ENCODE results near the gene WDR77. TPM values are rescaled to one million over a fixed set of nuclear protein-coding genes. Genes with fewer than 3 reads are reported as not detected.

Gene WDR77
- total and polyA plus RNA-seq, 2 of the 13 experiments (the other 11 are each of a cell fraction or from before 2014, with no cell fraction given) = 90.6 to 108 TPM

- Histone ChIP-seq H3K27me3 (ENCODE audit: control insufficient read depth in 1 of 2, insufficient read depth in 2 of 2, low read length in 2 of 2) (no peaks in the 10 kb centered on the region), H3K9ac (ENCODE audit: insufficient read depth, low read depth, low read length) (no peak overlapping the region), H3K4me2 (ENCODE audit: low read depth, low read length) (no peak overlapping the region), H3K36me3 (replicated peaks in 1 of 2; ENCODE audit: control insufficient read depth in 1 of 2, insufficient read depth in 2 of 2, low read length in 2 of 2) (no peaks in the 10 kb centered on the region), H4K20me1 (ENCODE audit: insufficient read depth, low read length) (no peaks in the 10 kb centered on the region), H3K4me1 (ENCODE audit: insufficient read depth, low read length) (peaks cover 13% of the 10 kb centered on the region), H3K4me3 (replicated peaks in 1 of 3; ENCODE audit: insufficient read depth in 1 of 3, low read depth in 2 of 3, low read length in 3 of 3) (no peak overlapping the region), H3K79me2 (ENCODE audit: insufficient read depth, low read length) (no peaks in the 10 kb centered on the region), H3K9me3 (ENCODE audit: low read length) (no peaks in the 10 kb centered on the region), H3K27ac (ENCODE audit: extremely low read length, insufficient read depth, low read length) (no peak overlapping the region), H2AFZ (ENCODE audit: low read length) (no peak overlapping the region)
- no peak for ATAC-seq
- no peak for TF ChIP-seq ZNF598 (CRISPR knock-in tag; IDR thresholded peaks at IDR 0.05; ENCODE audit: borderline replicate concordance)
- TF ChIP-seq ESRRA (CRISPR knock-in tag; IDR thresholded peaks at IDR 0.05; ENCODE audit: low read depth) = peak; percentile 62; the same call in 1 of the 2 replicates
- TF ChIP-seq TCF12 (IDR thresholded peaks at IDR 0.05) = no peak
- TF ChIP-seq TCF12 (CRISPR knock-in tag; IDR thresholded peaks at IDR 0.05) = no peak
- TF ChIP-seq ZNF879 (CRISPR knock-in tag; IDR thresholded peaks at IDR 0.05) = no peak
- no peak for TF ChIP-seq ZNF576 (CRISPR knock-in tag; IDR thresholded peaks at IDR 0.05)
- intact Hi-C loops (cut with micrococcal nuclease; ENCODE audit: unreplicated experiment) (no loop called here), in situ Hi-C loops (cut with HindIII; ENCODE audit: extremely low pct_ligation_motif_present, low pct_unique_long_range_greater_than_20kb) (no loop called here)
- FAIRE-seq = no peak
- no peak for DNase-seq (ENCODE audit: low spot score)
- POLR2A ChIA-PET = no interaction called here
- CTCF ChIA-PET (ENCODE audit: low intra/inter-chr PET ratio, low total read pairs) = no interaction called here
- no TSS peak for BruUV-seq (replicated peaks)
These were observed 27.2 kb upstream of the WDR77 start for GRCh38 chr1:111476214-111476613.

GRCh38 chr1:111475701-111476100 is 26.6 kb upstream of the WDR77 start:
- WGBS (ENCODE audit: low lambda C conversion rate) = 75% methylated on average over 5 of the region's 5 CpGs

More at GRCh38 chr1:111475701-111476100, 26.6 kb upstream of the WDR77 start:
- TF ChIP-seq RAD21 (CRISPR knock-in tag; IDR thresholded peaks at IDR 0.05) (no peak), GTF3A (CRISPR knock-in tag; conservative IDR thresholded peaks at IDR 0.05) (no peak), MATR3 (CRISPR knock-in tag; IDR thresholded peaks at IDR 0.05) (no peak), SMARCC2 (IDR thresholded peaks at IDR 0.05) (no peak), GLI4 (CRISPR knock-in tag; IDR thresholded peaks at IDR 0.05; ENCODE audit: borderline replicate concordance) (no peak), ZNF530 (CRISPR knock-in tag; IDR thresholded peaks at IDR 0.05; ENCODE audit: low read depth) (no peak), ZFP36 (IDR thresholded peaks at IDR 0.05; ENCODE audit: borderline replicate concordance, low read depth, low read length, partially characterized antibody) (no peak)
- Histone ChIP-seq H3K27ac (ENCODE audit: extremely low read length, insufficient read depth, low read length) (no peak overlapping the region), H3K9me3 (ENCODE audit: low read length) (no peaks in the 10 kb centered on the region), H3K27me3 (ENCODE audit: control insufficient read depth in 1 of 2, insufficient read depth in 2 of 2, low read length in 2 of 2) (no peaks in the 10 kb centered on the region), H3K4me3 (replicated peaks in 1 of 3; ENCODE audit: insufficient read depth in 1 of 3, low read depth in 2 of 3, low read length in 3 of 3) (no peak overlapping the region), H3K9ac (ENCODE audit: insufficient read depth, low read depth, low read length) (no peak overlapping the region), H3K36me3 (replicated peaks in 1 of 2; ENCODE audit: control insufficient read depth in 1 of 2, insufficient read depth in 2 of 2, low read length in 2 of 2) (no peaks in the 10 kb centered on the region), H3K4me1 (ENCODE audit: insufficient read depth, low read length) (peaks cover 13% of the 10 kb centered on the region), H2AFZ (ENCODE audit: low read length) (no peak overlapping the region), H3K79me2 (ENCODE audit: insufficient read depth, low read length) (no peaks in the 10 kb centered on the region), H4K20me1 (ENCODE audit: insufficient read depth, low read length) (no peaks in the 10 kb centered on the region), H3K4me2 (ENCODE audit: low read depth, low read length) (no peak overlapping the region)
- ChIA-PET POLR2A (no interaction called here), CTCF (ENCODE audit: low intra/inter-chr PET ratio, low total read pairs) (no interaction called here)
- intact Hi-C loops (cut with micrococcal nuclease; ENCODE audit: unreplicated experiment) = no loop called here
- in situ Hi-C loops (cut with HindIII; ENCODE audit: extremely low pct_ligation_motif_present, low pct_unique_long_range_greater_than_20kb) = no loop called here
- no TSS peak for BruUV-seq (replicated peaks)
- ATAC-seq (no peak), FAIRE-seq (no peak), DNase-seq (ENCODE audit: low spot score) (no peak)

Measured in HepG2 (cell line).